DMS114 treated with DMSO at 0.1 percent for 48 hours (cell line): Measurements from ENCODE around the gene CDO1.

Experiments used
- DNase-seq: peaks from one replicate; lab custom pipeline; 2025; ENCODE audit not compliant: unreplicated experiment; lab: John Stamatoyannopoulos, UW

CDO1 gene

GRCh38 chr5:115795700-115796099 is 20.8 kb downstream of the CDO1 start:
- no peak for DNase-seq

GRCh38 chr5:115788440-115788839 is 28.0 kb downstream of the CDO1 start:
- DNase-seq = no peak

GRCh38 chr5:115787426-115787825 is 29.0 kb downstream of the CDO1 start:
- DNase-seq = no peak

DNA sequence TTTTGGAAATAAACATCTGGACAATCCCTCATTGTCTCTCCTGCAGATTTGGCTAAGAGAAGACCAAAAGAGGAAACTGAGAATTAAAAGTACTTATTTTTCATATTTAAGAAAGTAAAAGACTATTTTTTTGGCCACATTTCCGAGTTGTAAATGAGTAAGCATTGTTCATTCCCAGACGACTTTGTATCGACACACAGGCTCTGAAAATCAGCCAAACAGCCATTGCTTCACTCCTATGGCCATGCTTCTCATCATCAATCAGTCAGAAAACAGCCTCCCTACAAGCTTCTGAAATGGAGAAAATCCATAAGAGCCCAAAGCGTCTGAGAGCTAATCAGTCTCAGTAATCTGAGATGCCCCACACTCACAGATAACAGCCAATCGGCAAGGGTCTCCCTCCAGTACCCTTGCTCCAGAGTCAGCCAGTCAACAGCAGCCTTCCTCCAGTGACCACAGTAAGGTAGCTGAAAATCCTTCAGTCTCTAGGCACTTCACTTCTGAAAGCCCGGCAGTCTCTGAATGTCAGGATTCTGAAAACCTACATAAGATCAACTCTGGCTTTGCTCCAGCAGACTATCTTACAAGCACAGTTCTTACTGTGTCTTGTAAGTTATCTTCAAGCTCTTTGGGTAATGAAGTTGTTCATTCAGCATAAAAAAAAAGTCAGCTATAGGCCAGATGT is 30.9 kb downstream of the CDO1 start:
- DNase-seq = no peak

- no peak for DNase-seq
These were observed 38.0 kb downstream of the CDO1 start for GRCh38 chr5:115778417-115778816.

DNA sequence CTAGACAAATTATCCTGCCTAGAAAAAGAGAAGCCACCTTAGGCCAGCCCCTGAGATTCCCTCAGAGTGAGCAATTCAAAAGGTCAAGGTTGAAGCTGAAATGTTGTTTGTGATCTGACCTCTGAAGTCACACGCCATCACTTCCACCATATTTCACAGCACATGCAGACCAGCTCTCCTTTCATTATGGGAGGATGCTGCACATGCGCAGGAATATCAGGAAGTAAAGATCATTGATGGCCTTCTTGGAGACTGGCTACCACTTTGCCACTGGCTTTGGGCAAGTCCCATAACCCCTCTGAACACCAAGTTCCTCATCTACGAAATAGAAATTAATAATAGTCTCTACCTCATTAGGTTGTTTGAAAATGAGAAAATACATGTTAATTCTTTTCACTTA is 39.5 kb downstream of the CDO1 start:
- no peak for DNase-seq

DNA sequence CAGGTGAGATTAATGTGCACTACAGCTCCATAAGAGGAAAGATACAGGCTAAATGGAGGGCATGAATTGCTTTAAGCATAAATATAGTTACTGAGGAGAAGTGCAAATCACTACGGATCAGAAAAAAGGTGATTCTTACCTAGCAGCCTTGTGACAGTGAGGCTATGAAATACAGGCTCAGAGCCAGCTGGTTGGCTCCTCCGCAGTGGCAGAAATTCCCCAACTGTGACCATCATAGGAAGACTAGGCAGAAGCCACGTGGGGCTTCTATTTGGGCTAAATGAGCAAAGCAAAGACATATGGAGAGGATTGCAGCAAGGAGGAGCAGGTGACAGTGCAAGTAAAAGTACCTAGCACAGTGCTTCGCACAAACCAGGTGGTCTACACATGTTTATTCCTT is 40.5 kb downstream of the CDO1 start:
- DNase-seq = no peak

GRCh38 chr5:115774684-115775083 is 41.8 kb downstream of the CDO1 start:
- no peak for DNase-seq

- no peak for DNase-seq
These were observed 43.6 kb downstream of the CDO1 start for GRCh38 chr5:115772731-115773475.

DNA sequence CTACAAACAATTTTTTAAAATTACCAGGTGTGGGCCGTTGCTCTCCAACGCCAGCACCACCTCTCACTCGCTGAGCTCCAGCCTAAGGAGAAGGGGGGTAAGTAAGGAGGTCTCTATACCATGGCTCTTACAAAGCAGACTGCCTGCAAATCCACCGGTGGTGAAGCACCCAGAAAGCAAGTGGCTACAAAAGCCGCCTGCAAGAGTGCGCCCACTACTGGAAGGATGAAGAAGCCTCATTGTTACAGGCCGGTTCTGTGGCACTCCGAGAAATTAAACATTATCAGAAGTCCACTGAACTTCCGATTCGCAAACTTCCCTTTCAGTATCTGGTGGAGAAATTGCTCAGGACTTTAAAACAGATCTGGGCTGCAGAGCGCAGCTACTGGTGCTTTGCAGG is 46.0 kb downstream of the CDO1 start:
- DNase-seq = no peak

DNA sequence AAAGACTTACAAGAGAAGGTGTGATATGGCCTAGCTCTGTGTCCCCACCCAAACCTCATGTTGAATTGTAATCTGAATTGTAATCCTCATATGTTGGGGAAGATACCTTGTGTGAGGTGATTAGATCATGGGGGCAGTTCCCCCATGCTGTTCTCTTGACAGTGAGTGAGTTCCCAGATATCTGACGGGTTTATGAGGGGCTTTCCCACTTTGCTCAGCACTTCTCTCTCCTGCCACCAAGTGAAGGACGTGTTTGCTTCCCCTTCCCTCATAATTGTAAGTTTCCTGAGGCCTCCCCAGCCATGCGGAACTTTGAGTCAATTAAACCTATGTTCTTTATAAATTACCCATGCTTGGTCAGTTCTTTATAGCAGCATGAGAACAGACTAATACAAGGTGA is 49.0 kb downstream of the CDO1 start:
- DNase-seq = no peak

- DNase-seq = no peak
These were observed 49.9 kb downstream of the CDO1 start for GRCh38 chr5:115766608-115767007.

DNA sequence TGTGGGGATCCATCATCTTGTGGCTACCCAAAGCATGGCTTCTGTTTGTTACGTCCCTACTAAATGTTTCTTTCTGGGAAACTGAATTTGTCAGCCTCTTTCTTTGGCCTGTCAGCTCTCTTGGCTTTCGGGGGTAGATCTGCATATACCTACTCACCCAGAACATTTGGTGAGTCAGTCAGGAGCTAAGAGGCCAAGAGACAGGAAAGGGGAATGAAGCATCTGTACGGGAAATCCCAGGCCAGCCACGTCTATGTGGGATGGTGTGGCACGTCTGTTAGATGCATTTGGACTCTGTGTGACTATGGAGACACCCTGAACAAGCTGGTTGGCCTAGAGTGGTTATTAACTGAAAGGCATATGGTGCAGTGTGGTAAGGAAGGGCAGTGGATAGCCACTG is 58.1 kb downstream of the CDO1 start:
- DNase-seq = no peak

GRCh38 chr5:115755675-115756074 is 60.8 kb downstream of the CDO1 start:
- no peak for DNase-seq
